NOMO-1 treated with DMSO at 0.1 percent for 48 hours (cell line): ENCODE results near the gene MTNR1B.

ENCODE experiments used
- DNase-seq: peaks from one replicate; lab custom pipeline; 2025; ENCODE audit not compliant: unreplicated experiment; lab: John Stamatoyannopoulos, UW

The MTNR1B gene

GRCh38 chr11:92969634-92970347 is at the start of gene MTNR1B:
Gene MTNR1B, plus strand, starts transcription at chr11:92969651. Its CDS starts 75 bp downstream, at chr11:92969726.
- no peak for DNase-seq

GRCh38 chr11:92920331-92920730 is 49.1 kb upstream of the MTNR1B start:
- no peak for DNase-seq

DNA sequence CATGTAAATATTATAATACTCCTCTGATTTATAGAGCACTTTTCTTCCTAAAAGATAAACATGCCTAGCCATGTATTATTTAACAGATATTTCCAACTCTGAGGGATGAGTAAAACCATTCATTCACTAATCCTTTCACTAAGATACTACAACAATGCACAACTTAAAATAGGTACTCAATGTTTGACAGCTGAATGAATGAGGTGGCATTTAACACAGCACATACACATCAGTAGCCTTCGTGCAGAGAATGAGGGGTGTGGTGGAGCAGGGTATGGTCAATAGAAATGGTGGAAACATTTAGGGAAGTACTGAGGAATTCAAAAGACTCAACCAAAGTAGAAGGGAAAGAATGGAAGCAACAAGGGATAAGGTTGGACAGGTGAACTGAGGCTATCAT is 46.7 kb upstream of the MTNR1B start:
- no peak for DNase-seq

- no peak for DNase-seq
Observed at GRCh38 chr11:92929246-92929645, 40.2 kb upstream of the MTNR1B start.

DNA sequence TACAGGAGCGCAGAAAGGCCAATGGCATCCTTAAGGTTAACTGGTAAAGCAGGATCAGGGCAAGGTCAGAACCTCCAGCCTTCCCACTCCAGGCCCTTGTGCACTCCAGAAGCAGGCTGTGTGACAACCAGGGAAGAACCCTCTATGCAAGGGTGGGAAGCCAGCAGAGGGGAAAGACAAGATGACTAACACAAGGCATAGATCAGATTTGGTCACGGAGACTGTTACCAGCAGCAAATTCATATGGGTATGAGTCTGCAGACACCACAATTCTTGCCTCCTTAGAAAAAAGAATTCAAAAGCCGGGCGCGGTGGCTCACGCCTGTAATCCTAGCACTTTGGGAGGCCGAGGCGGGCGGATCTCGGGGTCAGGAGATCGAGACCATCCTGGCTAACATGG is 39.8 kb upstream of the MTNR1B start:
- DNase-seq = no peak

- no peak for DNase-seq
Observed at GRCh38 chr11:92931746-92932422, 37.6 kb upstream of the MTNR1B start.

- DNase-seq = no peak
Observed at GRCh38 chr11:92939305-92939704, 30.1 kb upstream of the MTNR1B start.

DNA sequence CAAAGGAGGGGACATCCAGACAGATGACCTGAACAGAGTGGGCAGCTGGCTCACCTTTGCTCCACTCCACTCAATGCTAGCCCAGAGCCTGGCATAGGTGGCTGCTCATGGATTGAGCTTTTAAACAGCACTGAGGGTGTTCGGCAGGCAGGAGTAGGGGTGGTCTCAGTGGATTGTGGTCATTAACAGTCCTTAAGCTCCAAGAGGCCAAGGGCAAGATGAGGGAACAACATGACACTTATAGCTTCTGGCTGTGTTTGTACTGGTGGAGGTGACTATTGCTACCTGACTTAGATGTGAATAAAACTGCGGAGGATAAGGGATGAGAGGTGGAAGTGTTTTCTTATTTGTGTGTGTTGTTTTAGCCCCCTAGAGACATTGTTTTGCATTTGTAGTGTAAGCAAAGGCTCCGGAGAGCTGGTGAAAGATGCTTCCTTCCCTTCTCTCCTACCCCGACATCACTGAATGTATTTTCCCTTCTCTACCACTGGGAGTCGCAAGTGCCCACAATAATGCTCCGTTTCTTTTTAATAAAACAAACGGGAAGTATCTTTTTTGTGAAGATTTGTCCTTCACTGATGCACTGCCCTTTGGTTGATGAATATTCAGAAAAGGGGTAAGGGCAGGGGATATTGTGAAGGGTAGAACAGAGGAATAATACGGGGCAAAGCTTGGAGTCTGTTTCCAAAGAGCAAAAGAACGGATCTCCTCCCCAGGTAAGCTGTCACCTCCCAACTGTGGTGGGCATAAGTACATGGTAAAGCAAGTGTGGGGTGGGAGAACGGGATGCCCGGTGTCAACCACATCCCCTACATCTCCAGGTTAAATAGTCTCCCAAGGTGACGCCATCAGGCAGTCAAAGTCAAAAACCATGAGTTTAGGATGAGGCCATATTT is 27.5 kb upstream of the MTNR1B start:
- DNase-seq = peak; percentile 48

DNA sequence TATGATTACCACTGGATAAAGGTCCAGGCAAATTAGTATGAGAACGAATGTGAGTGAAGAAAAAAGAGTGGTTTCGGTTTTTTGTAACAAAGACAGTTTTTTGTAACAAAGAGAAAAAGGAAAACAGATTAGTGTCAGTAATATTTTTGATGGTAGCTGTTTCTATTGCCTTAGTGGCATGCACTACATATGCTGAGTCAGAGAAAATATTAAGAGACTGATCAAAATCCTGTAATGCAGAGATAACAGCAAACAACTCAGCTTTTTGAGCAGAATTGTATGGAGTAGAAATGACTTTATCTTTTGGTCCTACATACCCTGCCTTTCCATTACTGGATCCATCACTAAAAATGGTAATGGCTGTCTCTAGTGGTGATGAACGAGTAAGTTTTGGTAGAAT is 22.7 kb upstream of the MTNR1B start:
- DNase-seq = no peak

DNA sequence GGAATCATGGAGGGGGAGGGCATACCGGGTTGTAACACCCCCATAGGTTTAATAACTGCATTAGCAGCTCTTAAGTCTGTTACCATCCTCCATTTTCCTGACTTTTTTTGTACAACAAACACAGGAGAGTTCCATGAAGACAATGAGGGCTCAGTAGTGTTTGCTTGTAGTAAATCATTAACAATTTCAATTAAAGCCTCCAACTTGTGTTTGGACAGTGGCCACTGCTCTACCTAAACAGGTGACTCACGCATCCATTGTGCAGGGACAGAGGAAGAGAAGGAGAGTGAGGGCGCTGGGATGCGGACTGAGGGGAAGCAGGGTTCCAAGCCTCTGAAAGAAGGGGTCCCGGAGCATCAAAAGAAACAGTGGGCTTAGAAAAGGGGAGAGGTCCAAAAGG is 21.3 kb upstream of the MTNR1B start:
- DNase-seq = no peak

DNA sequence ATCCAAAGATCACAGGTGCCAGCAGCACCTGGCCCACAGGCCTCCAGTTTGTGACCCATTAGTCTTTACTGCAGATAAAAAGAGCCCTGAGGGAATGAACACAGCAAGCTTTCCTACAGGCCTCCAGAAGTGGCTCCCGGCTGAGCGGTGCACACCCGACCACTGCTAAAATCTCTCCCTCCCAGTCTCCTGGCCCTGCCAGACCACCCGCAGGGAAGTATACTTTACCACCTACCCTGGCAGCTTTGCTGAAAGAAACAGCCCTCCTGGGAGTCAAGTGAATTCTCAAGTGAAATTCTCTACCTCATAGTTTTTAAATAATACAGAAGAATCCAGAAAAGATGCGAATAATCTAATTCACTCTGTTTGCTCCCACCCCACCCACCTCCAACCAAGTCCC is 15.4 kb upstream of the MTNR1B start:
- DNase-seq = no peak

DNA sequence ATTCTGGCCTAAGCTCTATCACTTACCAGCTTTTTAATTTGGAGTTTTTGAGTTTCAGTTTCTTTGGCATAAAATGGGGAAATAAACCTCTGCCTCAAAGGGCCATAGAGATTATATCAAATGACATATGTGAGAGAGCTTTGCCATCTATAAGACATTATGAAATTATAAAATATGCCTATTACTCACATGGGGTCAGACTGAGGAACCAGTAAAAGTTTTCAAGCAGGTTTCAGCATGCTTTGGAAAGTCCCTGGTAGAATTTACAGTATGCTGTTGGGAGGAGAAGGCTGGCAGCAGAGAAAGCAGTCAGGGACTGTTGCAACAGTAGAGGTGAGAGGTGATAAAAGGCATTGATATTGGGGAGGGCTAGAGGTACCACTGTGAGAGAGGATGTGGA is 13.6 kb upstream of the MTNR1B start:
- DNase-seq = no peak

- DNase-seq = no peak
Observed at GRCh38 chr11:92960886-92961285, 8.6 kb upstream of the MTNR1B start.

GRCh38 chr11:92962446-92962845 is 7.0 kb upstream of the MTNR1B start:
- DNase-seq = no peak

DNA sequence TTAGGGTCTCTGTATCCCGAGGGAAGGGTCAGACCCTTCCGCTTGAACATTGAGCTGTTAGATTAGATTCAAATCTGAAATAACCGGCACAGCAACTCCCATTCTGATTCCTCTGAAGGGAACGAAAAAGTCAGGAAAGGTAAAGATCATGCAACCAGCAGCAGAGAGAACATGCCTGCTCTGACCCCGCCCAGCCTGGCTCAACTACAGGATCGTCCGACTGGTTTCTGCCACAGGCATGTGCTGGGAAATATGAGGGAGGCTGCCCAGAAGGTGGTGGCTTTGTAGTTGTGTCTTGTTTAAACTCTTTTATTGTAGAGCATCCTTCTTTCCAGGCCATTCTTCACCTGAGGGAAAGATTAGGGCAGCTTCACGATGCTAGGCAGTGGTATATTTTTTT is 5.0 kb upstream of the MTNR1B start:
- DNase-seq = no peak

DNA sequence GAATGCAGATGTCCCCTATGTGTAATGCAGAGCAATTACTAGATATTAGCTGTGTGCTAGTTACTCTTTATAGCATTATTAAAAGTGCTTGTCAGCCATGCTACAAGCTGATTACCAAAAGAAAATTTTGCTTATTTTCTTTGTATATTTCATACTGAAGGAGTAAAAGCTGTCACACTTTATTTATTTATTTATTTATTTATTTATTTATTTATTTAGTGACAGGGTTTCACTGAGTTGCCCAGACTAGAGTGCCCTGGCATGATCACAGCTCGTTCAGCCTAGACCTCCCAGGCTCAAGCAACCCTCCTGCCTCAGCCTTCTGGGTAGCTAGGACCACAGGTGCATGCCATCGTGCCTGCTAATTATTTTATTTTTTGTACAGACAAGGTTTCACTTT is 4.3 kb upstream of the MTNR1B start:
- no peak for DNase-seq

- no peak for DNase-seq
Observed at GRCh38 chr11:92967178-92967577, 2.3 kb upstream of the MTNR1B start.

DNA sequence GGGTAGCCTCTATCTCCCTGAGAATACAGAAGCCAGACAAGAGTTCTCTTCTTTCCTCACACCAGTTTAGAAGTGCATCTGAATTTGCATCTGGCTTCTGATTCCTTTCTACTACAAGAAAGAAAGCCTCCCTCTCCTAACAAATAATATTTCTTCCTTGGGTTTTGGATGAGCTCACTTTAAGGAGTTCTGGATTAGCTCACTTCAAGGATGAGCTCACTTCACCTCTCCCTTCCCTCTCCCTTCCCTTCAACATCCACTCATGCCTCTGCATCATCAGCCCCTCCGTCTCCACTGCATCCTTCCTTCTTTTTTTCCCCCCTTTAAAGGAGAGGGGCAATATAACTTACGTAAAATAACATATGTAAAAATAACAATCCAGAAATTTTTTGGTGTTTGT is 1.6 kb upstream of the MTNR1B start:
- DNase-seq = no peak

- DNase-seq = no peak
Observed at GRCh38 chr11:92969293-92969633, 188 bp upstream of the MTNR1B start.

GRCh38 chr11:92972248-92972647 is 2.8 kb downstream of the MTNR1B start:
- no peak for DNase-seq

GRCh38 chr11:92975285-92975684 is 5.8 kb downstream of the MTNR1B start:
- no peak for DNase-seq

GRCh38 chr11:92976681-92977080 is 7.2 kb downstream of the MTNR1B start:
- no peak for DNase-seq
